ENCODE results near the gene ITGBL1. TPM values are rescaled to one million over a fixed set of nuclear protein-coding genes. Genes with fewer than 3 reads are reported as not detected.

The ITGBL1 gene
- total RNA-seq, 1 experiment from 2014 or later, result 37.1 TPM

DNA sequence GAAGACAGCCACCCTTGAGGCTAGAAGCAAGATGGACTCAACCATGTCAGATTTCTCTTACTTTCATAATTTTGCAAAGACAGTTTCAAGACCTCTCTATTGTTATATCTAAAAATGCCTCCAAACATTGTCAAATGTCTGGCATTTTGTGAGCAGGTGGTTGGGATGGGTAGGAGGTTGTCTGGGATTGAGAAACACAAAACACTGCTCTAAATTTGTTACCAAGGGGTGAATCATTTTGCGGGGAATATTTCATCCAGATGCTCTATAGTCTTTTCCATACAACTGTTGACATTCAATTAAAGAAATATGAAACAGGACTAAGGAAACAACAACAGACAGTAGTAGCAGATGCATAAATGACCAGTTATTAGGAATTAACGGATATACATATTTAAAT lies 208.2 kb downstream of the ITGBL1 start:
- POLR2A ChIA-PET (ENCODE audit: unreplicated experiment), result no interaction called here
- H3K4me2 ChIP-seq (ENCODE audit: low read length), result no peak overlapping the region
- H3K79me2 ChIP-seq (ENCODE audit: low read length), result no peaks in the 10 kb centered on the region
- CTCF ChIA-PET, result no interaction called here
- ATAC-seq (no peak), DNase-seq (no peak)
- H3F3A ChIP-seq (ENCODE audit: low read length, unreplicated experiment), result no peaks in the 10 kb centered on the region
- no peak overlapping the region for H3K9ac ChIP-seq (ENCODE audit: low read length)
- H3K36me3 ChIP-seq (ENCODE audit: low read depth, low read length), result no peaks in the 10 kb centered on the region
- H2AFZ ChIP-seq (ENCODE audit: low read length), result no peak overlapping the region
- TF ChIP-seq EZH2 (IDR thresholded peaks at IDR 0.05; ENCODE audit: low read length, unreplicated experiment) (no peak), CTCF (conservative IDR thresholded peaks at IDR 0.05; ENCODE audit: low read depth, low read length) (no peak), EZH2phosphoT487 (IDR thresholded peaks at IDR 0.05; ENCODE audit: borderline replicate concordance, low read length) (no peak)
- H3K27me3 ChIP-seq (ENCODE audit: low read length), result no peaks in the 10 kb centered on the region
- no peaks in the 10 kb centered on the region for H3K4me1 ChIP-seq (ENCODE audit: insufficient read depth, low read length)
- H3K9me2 ChIP-seq (replicated peaks; ENCODE audit: low read length), result no peaks in the 10 kb centered on the region
- BruUV-seq (replicated peaks), result no TSS peak
- no peaks in the 10 kb centered on the region for H3K9me3 ChIP-seq (ENCODE audit: low read length)
- intact Hi-C loops (cut with micrococcal nuclease), result no loop called here
- H4K20me1 ChIP-seq (ENCODE audit: low read length), result no peaks in the 10 kb centered on the region
- H3K4me3 ChIP-seq (ENCODE audit: low read length), result no peak overlapping the region
- no peak overlapping the region for H3K27ac ChIP-seq (ENCODE audit: low read length)

- POLR2A ChIA-PET (ENCODE audit: unreplicated experiment), result no interaction called here
- Histone ChIP-seq H3K4me2 (ENCODE audit: low read length) (no peak overlapping the region), H2AFZ (ENCODE audit: low read length) (no peak overlapping the region), H3F3A (ENCODE audit: low read length, unreplicated experiment) (no peaks in the 10 kb centered on the region), H3K9ac (ENCODE audit: low read length) (no peak overlapping the region), H3K4me3 (ENCODE audit: low read length) (no peak overlapping the region), H4K20me1 (ENCODE audit: low read length) (no peaks in the 10 kb centered on the region), H3K27ac (ENCODE audit: low read length) (no peak overlapping the region), H3K9me2 (replicated peaks; ENCODE audit: low read length) (no peaks in the 10 kb centered on the region), H3K27me3 (ENCODE audit: low read length) (no peaks in the 10 kb centered on the region), H3K9me3 (ENCODE audit: low read length) (no peaks in the 10 kb centered on the region), H3K36me3 (ENCODE audit: low read depth, low read length) (no peaks in the 10 kb centered on the region), H3K4me1 (ENCODE audit: insufficient read depth, low read length) (no peaks in the 10 kb centered on the region), H3K79me2 (ENCODE audit: low read length) (no peaks in the 10 kb centered on the region)
- BruUV-seq (replicated peaks), result no TSS peak
- ATAC-seq (no peak), DNase-seq (no peak)
- intact Hi-C loops (cut with micrococcal nuclease), result no loop called here
- CTCF ChIA-PET, result no interaction called here
- TF ChIP-seq EZH2phosphoT487 (IDR thresholded peaks at IDR 0.05; ENCODE audit: borderline replicate concordance, low read length) (no peak), CTCF (conservative IDR thresholded peaks at IDR 0.05; ENCODE audit: low read depth, low read length) (no peak), EZH2 (IDR thresholded peaks at IDR 0.05; ENCODE audit: low read length, unreplicated experiment) (no peak)
These were observed 209.4 kb downstream of the ITGBL1 start for GRCh38 chr13:101661839-101662238.

- ChIA-PET CTCF (no interaction called here), POLR2A (ENCODE audit: unreplicated experiment) (no interaction called here)
- Histone ChIP-seq H4K20me1 (ENCODE audit: low read length) (no peaks in the 10 kb centered on the region), H3K79me2 (ENCODE audit: low read length) (no peaks in the 10 kb centered on the region), H3K27me3 (ENCODE audit: low read length) (no peaks in the 10 kb centered on the region), H3K4me3 (ENCODE audit: low read length) (no peak overlapping the region), H3K4me1 (ENCODE audit: insufficient read depth, low read length) (no peaks in the 10 kb centered on the region), H3K9me3 (ENCODE audit: low read length) (no peaks in the 10 kb centered on the region), H3K27ac (ENCODE audit: low read length) (no peak overlapping the region), H3F3A (ENCODE audit: low read length, unreplicated experiment) (no peaks in the 10 kb centered on the region), H3K9ac (ENCODE audit: low read length) (no peak overlapping the region), H2AFZ (ENCODE audit: low read length) (no peak overlapping the region), H3K4me2 (ENCODE audit: low read length) (no peak overlapping the region), H3K36me3 (ENCODE audit: low read depth, low read length) (no peaks in the 10 kb centered on the region), H3K9me2 (replicated peaks; ENCODE audit: low read length) (no peaks in the 10 kb centered on the region)
- intact Hi-C loops (cut with micrococcal nuclease), result no loop called here
- no TSS peak for BruUV-seq (replicated peaks)
- no peak for TF ChIP-seq CTCF (conservative IDR thresholded peaks at IDR 0.05; ENCODE audit: low read depth, low read length)
- TF ChIP-seq EZH2 (IDR thresholded peaks at IDR 0.05; ENCODE audit: low read length, unreplicated experiment), result no peak
- no peak for TF ChIP-seq EZH2phosphoT487 (IDR thresholded peaks at IDR 0.05; ENCODE audit: borderline replicate concordance, low read length)
- ATAC-seq, result no peak
- DNase-seq, result peak; percentile 8
These were observed 221.1 kb downstream of the ITGBL1 start for GRCh38 chr13:101673360-101674105.
